Panc1 (cell line): Measurements from ENCODE around the gene SLC26A3.

Source experiments
- CTCF ChIP-seq: fragments of 450-650 bp; IDR thresholded peaks from 2 replicates; pipeline ENCODE4 v1.5.1; 2017; ENCODE audit warnings: mild to moderate bottlenecking
- POLR2AphosphoS5 ChIP-seq: IDR thresholded peaks from 2 replicates; pipeline ENCODE4 v1.6.1; 2012; ENCODE audit warnings: mild to moderate bottlenecking, low read depth, low read length, moderate library complexity

- TF ChIP-seq CTCF, result no peak
- no peak for TF ChIP-seq POLR2AphosphoS5
Observed at GRCh38 chr7:107803009-107803610, at the start of gene SLC26A3.
